HG03039 (cell line): Measurements from ENCODE around the gene DEPDC1B.
"Not testable (repeated sequence)": the region's sequence is repeated elsewhere in the genome, so short reads cannot be mapped to it uniquely, and the experiment has no call there.

Source experiments
- ATAC-seq: cut with Tn5 transposase; IDR thresholded peaks from one replicate; pipeline ENCODE4 v1.9.1; 2021; ENCODE audit warnings: mild to moderate bottlenecking, moderate library complexity; ENCODE audit not compliant: unreplicated experiment

DEPDC1B gene

DNA sequence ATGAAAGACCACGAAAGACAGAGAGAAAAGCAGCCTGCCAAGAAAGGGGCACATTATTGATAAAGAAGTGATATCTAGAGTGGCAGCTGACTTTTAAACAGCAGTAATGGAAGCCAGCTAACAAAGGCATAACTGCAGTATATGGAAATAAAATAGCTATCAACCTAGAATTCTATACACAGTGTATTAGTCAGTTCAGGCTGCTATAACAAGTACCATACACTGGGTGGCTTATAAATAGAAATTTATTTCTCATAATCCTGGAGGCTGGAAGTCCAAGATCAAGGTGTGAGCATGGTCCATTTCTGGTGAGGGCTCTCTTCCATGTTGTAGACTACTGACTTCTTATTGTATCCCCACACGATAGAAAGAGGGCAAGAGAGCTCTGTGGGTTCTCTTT is 109.8 kb downstream of the DEPDC1B start:
- no peak for ATAC-seq

DNA sequence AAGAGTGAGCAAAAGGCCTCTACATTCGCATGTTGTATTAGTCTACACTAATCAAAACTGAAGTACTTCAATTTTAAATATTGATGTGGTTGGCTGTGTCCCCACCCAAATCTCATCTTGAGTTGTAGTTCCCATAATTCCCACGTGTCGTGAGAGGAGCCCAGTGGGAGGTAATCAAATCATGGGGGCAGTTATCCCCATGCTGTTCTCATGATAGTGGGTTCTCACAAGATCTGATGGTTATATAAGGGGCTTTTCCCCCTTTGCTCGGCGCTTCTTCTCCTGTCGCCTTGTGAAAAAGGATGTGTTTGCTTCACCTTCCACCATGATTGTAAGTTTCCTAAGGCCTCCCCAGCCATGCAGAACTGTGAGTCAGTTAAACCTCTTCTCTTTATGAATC is 112.7 kb downstream of the DEPDC1B start:
- not testable (repeated sequence) for ATAC-seq

DNA sequence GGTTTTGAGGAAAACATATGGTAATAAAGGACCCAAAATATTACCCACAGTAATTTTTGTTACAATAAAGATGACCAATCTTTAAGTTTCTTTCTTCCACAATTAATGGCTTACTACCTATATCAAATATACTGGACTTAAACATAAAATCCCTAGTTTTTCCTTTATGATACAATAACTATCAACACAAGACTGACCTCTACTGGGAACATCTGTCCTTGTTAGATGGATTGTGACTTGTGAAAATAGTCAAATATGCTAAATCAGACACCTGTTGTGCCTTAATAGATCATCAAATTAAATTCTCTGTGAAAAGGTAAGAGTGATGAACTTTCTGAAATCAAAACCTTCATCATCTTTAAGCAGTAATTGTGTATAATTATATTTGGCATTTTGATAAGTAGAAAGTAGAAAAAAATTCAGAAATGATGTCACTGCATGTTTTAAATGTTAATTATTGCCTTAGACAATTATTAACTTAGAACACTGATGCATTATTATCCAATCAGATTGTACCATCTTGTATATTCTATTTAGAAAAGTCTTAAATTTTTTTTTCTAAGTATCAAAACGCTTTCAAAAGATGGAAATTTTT is 113.6 kb downstream of the DEPDC1B start:
- no peak for ATAC-seq

DNA sequence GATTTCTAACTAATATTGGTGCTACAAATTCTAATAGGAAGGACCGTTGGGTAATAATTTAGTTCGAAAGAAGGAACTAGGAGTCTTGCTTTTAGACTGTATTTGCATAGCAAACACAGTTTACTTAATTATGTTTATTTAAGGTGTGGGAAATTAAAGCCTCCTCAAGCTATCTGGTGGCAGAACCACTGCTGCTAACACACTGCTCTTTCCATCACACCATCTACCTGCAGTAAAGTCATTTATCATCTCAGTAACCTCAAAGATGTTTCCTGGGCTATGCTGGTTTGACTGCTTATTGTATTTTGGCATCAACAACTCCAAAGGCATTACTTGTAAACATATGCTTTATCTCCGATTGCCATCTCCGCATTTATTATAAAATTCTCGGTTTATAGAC is 114.3 kb downstream of the DEPDC1B start:
- ATAC-seq: no peak

DNA sequence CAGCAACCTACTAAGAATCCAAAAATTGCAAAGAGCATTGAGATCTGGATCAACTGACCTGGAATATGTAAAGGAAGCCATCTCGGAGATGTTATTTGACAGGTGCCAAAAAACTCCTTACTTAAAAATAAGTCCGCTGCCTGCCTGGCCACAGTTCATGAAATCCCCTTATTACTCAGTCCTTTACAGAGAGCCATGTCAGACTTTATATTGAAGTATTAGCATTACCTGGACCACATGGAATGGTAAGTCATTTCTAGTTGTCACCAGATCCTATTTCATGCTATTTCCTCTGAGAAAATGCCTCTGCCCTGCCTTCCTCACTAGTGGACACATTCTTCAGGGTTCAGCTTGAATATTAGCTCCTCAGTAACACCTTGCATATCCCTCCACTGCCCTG is 115.7 kb downstream of the DEPDC1B start:
- no peak for ATAC-seq

DNA sequence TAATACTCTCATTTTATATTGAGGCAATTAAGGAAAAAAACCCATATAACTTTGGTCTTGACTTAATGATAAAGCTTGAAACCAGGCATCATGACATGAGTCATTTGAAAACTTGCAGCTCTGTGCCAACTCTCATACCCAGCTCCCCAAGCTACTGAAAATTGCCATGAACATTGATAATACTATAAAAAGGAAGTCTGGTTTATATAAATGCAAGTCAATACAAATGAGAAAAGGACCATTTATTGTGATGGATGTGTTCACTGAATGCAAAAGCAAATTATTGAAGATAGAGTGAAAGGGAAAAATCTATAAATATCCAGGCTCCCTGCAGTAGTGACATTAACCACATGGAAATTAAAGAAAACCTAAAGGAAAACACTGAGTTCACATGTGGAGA is 116.3 kb downstream of the DEPDC1B start:
- no peak for ATAC-seq

DNA sequence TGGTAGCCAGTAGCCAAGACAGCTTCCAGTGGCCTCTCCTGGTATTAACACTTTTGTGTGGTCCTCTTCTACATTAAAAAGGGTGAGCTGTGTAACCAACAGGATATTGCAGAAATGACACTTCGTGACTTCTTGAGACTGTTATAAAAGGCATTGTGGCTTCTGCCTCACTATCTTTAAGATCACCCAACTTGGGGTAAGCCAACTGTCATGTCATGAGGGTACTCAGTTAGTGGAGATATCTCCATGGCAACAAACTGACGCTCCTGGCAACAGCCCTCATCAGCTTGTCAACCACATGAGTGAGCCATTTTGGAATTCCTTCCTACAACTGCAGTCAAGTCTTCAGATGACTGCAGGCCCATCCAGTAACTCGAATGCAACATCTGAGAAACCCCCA is 121.7 kb downstream of the DEPDC1B start:
- no peak for ATAC-seq

DNA sequence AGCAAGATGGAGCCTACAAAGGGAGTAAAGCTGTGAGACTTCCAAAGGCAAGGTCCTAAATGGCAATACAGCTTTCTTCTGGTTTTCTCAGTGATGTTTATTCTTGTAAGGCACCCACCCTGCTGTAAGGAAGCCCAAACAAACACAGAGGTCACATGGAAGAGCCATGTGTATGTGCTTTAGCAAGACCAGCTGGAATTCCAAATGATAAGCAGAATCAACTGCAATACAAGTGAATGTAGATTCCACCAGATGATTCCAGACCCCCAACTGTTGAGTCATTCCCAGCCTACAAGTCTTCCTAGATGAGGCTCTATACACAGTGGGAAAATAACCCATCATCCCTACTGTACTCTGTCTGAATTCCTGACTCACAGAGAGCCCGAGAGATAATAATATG is 122.8 kb downstream of the DEPDC1B start:
- ATAC-seq: no peak

DNA sequence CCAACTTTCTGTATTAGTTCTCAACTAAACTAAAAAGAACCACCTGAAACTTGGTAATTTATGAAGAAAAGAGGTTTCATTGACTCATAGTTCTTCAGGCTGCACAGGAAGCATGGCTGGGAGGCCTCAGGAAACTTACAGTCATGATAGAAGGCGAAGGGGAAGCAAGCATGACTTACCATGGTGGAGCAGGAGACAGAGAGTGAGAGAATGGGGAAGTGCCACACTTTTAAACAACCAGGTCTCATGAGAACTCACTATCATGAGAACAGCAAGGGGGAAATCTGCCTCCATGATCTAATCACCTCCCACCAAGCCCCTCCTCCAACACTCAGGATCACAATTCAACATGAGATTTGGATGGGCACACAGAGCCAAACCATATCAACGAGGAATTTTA is 123.5 kb downstream of the DEPDC1B start:
- ATAC-seq: no peak

DNA sequence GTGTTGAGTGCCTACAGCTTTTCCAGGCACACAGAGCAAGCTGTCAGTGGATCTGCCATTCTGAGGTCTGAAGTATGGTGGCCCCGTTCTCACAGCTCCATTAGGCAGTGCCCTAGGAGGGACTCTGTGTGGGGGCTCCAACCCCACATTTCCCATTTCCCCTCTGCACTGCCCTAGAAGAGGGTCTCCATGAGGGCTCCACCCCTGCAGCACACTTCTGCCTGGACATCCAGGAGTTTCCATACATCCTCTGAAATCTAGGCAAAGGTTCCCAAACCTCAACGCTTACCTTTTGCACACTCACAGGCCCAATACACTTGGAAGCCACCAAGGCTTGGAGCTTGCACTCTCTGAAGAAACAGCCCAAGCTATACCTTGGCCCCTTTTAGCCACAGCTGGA is 131.3 kb downstream of the DEPDC1B start:
- ATAC-seq: no peak

DNA sequence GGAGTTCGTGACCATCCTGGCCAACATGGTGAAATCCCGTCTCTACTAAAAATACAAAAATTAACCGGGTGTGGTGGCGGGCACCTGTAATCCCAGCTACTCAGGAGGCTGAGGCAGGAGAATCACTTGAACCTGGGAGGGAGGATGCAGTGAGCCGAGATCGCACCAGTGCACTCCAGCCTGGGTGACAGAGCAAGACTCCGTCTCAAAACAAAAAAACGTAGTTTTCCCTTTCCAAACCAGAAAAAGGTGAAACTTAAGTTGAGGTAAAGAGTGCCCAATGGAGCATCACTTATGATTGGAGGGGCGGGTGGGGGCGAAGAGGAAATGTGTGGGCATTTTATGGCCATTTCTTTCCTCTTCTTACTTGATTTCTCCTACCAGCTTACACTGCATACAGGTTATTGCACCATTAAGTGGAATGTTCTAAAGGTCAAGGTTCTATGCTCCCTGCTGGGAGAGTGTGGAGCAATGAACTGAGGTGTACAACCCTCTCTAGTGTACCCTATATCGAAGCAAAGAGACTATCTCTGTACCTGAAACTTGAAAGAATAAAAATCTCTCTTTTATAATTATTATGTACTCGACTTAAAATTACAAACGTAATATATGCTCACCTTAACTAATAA is 136.2 kb downstream of the DEPDC1B start:
- no peak for ATAC-seq

DNA sequence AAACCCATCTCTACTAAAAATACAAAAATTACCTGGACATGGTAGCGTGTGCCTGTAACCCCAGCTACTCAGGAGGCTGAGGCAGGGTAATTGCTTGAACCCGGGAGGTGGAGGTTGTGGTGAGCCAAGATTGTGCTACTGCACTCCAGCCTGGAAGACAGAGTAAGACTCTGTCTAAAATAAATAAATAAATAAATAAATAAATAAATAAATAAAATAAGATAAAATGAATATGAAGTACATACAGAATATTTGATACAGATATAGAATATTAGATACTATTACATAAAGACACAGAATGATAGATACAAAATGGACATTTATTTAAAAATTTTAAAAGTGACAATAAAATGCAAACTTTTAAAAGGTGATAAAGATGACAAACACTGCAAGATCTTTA is 146.7 kb downstream of the DEPDC1B start:
- not testable (repeated sequence) for ATAC-seq

DNA sequence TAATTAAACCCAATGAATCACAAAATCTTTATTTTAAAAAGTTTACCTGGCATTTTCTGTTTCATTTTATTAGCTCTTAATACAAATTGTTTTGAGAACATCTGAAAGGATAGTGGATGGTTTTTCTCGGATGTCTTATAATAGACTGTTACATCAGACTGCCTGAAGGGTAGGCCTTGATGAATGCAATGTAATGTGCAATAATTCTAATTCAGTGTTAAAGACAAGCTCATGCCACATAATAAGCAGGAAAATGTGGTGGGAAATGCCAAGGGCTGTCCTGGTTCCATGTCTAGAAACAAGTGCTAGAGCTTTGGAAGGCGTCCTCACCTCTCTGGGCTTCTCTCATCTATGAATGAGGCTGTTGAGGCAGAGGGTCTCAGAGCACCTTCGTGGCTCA is 148.1 kb downstream of the DEPDC1B start:
- no peak for ATAC-seq

DNA sequence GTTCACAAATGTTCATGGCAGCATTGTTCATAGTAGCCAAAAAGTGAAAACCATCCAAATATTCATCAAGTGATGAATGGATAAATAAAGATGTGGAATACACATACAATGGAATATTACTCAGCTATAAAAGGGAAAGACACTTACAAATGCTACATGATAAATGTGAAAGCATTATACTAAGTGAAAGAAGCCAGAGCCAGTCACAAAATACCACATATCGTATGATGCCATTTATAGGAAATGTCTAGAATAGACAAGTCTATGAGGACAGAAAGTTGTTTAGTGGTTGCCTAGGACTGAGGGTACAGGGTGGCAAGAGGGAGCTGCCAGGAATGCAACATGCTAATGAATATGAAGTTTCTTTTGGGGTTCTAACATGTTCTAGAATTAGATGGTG is 148.7 kb downstream of the DEPDC1B start:
- no peak for ATAC-seq

DNA sequence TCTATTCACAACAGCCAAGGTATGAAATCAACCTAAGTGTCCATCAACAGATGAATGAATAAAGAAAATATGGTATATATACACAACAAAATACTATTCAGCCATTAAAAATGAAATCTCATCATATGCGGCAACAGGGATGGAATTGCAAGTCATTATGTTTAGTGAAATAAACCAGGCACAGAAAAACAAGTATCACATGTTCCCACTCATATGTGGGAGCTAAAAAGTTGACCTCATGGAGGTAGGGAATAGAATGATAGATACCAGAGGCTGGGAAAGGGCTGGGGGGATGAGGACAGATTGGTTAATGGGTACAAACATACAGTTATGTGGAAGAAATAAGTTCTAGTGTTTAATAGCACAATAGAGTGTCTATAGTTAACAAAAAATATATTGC is 149.7 kb downstream of the DEPDC1B start:
- no peak for ATAC-seq

DNA sequence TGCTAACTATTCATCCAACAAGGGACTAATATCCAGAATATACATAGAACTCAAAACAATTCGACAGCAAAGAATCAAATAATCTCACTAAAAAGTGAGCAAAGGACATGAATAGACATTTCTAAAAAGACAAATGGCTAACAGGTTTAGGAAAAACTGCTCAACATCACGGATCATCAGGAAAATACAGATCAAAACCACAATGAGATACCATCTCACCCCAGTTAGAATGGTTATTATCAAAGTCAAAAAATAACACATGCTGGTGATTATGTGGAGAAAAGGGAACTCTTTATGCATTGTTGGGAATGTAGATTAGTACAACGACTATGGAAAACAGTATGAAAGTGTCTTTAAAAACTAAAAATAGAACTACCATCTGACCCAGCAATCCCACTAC is 150.1 kb downstream of the DEPDC1B start:
- no peak for ATAC-seq
